PC-9 (cell line): Measurements from ENCODE around the gene BRI3.

Experiments used
- CTCF ChIP-seq: fragments of 200-600 bp; sonication (generic); conservative IDR thresholded peaks from 2 replicates; pipeline ENCODE4 v1.6.1; 2017; ENCODE audit warnings: mixed run types, antibody characterized with exemption, mild to moderate bottlenecking, moderate library complexity
- EZH2 ChIP-seq: fragments of 200-600 bp; sonication (generic); IDR thresholded peaks from 2 replicates; pipeline ENCODE4 v1.8.0; 2017; ENCODE audit warnings: antibody characterized with exemption, low read depth

GRCh38 chr7:98233219-98234070, 48.0 kb upstream of the BRI3 start:
- TF ChIP-seq CTCF (no peak), EZH2 (no peak)
